Renal cortical epithelial cell (primary cell): ENCODE measurements around the gene SMIM43. TPM values are rescaled to one million over a fixed set of nuclear protein-coding genes. Genes with fewer than 3 reads are reported as not detected.

Experiments
- DNase-seq: peaks from one replicate; pipeline ENCODE4 v3.0.0-alpha.2; 2011; ENCODE audit warnings: low read depth
- total RNA-seq: library from RNA; depleted of rRNA; stranded (reverse); fragments of >200 nt; gene quantifications from 2 replicates; pipeline ENCODE4 v1.2.3, GENCODE V29; 2014

Gene SMIM43
- 0.30 and 0.69 TPM in 2 replicates for total RNA-seq

DNA sequence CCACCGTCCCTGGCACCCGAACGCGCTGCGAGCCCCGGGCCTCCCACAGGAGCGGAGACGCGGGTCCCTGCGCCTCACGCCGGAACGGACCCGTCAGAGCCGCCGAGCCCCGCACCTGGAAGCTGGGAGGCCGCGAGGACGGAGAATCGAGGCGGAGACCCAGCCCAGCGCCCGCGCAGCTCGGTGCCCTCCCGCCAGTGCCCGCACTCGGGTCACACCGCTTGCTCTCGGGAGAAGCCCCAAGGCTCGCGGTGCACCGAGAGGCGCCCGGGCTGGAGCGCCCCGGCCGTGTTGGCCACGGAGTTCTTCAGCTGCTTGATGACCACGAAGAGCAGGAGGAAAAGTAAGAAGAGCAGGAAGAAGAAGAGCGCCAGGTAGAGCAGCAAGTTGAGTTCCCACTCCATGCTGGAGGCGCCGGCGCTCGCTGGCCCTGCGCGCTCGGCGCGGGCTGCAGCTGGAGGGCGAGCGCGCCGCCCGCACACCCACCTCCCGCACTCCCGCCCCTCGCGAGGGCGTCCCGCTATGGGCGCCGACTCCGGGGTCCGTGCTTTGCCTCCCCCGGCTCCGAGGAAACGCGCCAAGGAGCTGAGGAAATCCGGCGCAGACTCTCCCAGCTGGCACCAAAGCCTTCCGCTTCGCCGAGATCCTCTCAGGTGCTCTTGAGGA lies at the start of gene SMIM43:
Gene SMIM43, minus strand, starts transcription at position 463 of the 666 bp plus-strand sequence. Its CDS starts 59 bp downstream, at position 404.
- DNase-seq = no peak

DNA sequence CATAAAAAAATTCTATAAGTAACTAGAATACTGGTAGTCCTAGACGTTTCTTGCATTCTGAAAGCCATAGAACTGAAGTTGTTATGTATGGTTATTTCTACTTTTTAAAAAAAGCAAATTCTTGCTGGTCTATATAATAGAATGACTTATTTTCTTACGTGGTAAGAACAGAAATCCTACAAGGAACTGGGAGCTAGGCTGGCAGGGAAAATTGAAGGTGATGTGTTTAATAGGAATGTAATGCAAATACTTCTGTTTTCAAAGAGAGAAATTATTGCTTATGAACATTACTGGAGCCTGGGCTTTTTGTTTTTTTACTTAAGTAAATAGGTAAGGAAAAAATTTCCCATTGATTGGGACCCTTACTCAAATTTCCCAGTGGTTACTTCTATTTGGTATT lies 49.8 kb upstream of the SMIM43 start:
- no peak for DNase-seq

DNA sequence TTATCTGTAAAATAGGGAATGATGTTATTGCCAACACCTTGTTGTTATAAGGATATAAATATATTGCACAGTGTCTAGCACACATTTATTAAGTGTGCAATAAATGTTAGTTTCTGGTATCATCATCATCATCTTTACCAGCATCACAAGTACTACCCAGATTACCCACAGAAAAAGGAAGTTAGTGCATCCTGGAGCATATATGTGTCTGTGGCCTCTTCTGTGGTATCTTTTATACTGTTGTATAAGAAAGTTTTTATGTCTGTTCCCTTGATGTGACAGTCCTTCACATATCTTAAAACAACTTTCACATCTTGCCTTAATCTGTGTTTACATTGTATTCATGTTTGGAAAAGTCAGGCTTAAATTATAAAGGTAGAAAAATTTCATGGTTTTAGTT lies 46.2 kb upstream of the SMIM43 start:
- DNase-seq = no peak

DNA sequence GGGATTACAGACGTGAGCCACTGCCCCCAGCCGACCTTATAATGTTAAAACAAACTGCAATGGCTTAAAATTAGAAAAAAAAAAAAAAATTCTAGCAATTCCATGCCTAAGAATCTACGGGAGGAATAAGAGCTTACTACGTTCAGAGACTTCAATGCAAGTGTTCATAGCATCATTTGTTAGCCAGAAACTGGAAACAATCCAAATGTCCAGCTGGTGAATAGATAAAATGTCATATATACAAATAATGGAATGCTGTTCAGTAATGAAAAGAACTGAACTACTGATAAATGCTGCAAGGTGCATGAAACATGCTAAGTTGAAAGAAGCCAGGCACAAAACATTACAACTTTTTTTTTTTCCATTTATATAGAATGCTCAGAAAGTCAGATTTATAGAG lies 41.4 kb upstream of the SMIM43 start:
- no peak for DNase-seq

DNA sequence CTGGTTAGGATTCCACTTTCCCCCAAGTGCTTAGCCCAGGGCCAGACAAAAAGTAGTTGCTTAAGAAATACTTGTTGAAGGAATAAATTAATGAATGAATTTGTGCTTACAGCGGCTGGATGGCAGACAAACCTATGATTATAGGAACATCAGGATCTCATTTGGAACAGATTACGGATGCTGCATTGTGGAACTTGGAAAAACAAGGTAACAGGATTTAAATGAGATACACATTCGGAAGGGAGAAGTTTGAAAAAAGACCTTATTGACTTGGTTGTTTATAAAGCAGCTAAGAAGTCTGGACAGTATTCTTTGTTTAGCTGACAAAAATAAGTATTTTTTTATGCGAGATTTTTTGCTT lies 36.7 kb upstream of the SMIM43 start:
- no peak for DNase-seq

DNA sequence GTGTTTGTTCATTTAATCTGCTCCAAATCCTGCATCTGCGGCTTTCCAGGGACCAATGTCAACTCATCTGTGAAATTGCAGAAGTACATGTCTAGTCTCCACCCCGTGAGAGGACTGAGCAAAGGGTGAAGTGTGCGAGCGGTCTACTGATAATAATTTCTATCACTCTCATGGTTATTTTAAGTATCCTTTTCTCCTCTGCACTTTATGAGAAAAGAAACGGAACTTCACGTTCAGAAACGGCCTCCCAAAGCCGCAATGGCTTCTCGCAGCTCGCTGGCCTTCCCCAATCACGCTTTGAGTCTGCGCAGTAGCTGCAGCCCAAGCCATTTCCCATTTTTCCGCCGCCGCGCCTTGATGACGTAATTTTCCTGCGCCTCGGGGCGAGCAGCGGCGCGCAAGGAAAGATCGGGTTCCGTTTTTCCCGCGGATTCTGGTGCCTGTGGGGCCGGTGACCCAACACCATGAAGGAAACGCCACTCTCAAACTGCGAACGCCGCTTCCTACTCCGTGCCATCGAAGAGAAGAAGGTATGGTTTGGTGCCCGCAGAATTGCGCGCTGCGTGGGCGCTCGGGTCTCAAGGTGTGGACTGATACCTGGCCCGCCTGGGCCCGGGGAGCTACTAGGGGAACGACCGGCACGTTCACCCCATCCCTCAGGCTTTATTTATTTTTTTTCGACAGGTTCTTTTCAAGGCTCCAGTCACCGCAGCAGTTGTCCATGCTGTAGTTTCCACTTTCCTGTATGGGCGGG lies 36.2 kb upstream of the SMIM43 start, which contains the start of gene EXOSC9:
Gene EXOSC9, plus strand, starts transcription at position 363 of the 754 bp plus-strand sequence. Its CDS starts 102 bp downstream, at position 465.
- peak; percentile 82 for DNase-seq

DNA sequence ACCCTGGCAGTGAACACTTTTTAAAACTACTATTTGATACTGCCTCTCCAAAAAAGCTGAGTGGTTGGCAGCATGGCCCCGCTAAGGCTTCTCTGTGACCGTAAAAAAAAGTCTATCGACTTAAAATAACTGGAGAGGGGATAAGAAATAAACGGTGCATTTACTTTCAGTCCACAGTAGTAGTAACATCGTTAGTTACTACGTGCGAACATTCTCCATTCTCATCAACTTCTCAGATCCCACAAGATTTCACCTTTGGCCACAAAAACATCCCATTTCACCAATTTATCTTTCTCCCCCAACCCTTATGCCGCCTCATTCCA lies 35.6 kb upstream of the SMIM43 start:
- DNase-seq = no peak

DNA sequence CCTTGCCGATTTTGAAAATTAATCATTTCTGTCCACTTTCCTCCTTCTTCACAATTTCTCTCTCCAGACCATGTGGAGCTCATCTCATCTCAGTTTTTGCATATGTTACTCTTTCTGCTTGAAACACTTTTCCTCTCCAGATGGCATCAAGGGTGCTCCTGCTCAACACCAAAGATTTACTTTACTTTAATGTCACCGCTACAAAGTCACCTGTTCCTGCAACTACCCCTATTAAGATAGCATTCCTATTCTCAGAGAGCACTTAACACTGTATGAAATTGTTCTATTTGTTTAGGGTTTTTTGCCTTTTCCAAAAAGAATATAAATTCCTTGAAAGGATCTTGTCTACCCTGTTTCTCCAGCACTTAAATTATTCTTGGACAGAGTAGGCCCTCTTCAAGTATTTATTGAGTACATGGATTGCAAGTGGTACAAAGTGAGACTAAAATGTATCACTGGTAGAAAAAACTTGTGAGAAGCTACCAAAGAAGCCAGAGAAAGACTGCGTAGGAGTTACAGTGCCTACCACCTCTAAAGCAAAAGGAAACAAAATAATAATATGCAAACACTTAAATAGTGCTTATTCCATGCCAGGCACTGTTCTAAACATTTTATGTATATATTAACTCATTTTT lies 35.0 kb upstream of the SMIM43 start:
- DNase-seq = no peak

DNA sequence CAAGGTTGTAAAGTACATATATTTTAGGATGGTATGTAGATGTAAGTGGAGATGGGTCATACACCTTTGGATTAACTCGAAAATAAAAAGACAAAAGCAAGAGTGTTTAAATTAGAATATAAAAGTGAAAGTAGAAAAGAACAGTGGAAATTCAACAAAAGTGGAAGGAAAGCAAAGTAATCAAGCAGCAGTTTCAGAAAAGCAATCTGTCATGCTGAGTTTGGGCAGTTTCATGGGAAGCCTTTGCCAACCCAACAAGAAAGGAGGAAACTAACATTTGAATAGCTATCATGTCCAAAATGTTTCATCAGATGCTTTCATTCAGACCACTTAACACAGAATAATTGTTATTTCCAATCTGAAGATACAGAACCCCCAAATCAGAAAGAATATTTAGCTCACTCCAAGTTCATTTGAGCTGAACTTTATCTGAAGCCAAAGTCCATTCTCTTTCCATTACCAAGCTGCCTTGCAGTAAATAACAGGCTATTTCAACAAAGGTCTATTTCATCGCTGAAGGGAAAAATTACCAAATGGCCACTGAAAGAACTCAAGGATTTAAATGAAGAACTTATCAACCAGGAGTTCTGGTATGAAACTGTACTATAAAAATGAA lies 34.4 kb upstream of the SMIM43 start:
- no peak for DNase-seq

DNA sequence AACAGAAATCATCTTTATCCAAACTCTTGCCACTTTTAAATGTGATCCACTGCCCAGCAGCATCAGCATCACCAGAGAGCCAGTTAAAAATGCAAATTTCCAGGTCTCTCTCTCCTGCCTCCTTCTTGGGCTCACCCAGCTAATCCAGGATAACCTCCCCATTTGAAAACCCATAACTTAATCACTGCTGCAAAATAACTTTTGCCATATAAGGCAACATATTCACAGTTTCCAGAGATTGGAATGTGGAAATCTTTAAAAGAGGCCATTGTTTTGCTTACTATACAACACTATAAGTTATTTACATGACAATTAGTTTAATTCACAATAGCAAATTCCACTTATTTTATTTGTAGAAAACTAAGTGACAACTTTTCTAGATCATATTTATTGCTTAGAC lies 31.3 kb upstream of the SMIM43 start:
- no peak for DNase-seq

DNA sequence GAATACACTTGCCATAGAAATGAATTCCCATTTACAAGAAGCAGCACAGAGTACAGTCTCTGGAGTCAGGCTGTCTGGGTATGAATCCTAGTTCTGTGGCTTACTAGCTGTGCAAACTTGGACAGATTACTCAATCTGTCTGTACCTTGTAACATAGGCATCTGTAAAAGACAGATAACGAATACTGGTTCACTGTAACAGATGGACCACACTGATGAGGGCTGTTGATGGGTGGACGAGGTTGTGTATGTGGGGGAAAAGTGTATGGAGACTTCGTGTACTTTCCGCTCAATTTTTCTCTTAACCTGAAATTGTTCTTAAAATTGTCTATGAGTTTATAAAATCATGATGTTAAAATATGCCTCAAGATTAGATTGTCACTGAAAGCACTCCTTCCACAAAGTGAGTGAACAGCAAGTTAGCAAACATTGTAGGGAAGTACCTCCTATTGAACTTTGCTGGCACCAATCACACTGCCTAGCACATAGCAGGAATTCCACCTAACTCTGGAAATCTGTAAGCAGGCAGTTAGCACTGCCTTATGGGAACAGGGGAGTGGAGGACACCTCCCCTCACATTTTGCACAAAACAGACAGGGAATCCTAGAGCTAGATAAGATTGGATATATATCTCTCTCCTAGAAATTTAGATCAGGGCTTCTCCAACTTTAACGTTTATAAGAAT lies 29.7 kb upstream of the SMIM43 start:
- DNase-seq = peak; percentile 18

DNA sequence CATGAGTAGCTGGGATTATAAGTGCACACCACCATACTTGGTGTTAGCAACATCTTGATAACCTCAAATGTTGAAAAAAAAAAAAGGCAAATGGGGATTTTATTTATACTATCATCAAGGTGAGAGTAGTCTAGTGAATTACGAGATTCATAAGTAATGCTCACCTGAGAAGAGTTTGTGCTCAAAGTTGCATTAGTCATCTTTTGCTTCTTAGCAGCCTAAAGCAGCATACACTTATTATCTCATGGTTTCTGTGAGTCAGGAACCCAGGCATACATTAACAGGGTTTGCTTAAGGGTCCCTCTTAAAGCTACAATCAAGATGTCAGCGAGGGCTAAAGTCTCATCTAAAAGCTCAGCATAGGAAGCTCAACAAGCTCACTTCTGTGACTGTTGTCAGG lies 28.0 kb upstream of the SMIM43 start:
- peak; percentile 13 for DNase-seq

DNA sequence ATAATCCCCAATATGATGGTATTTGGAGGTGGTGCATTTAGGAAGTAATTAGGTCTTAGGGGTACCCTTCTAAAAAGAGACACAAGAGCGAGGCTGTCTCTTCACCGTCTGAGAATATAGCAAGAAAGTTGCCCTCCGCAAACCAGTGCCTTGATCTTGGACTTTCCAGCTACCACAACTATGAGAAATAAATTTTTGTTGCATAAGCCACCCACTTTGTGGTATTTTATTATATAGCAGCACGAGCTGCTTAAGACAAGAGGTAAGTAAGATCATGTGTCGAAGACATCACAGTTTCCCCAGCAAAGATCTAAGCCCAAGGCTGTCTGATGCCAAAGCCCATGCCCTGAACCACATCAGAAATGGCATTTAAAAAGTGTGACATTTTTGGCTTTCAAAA lies 26.5 kb upstream of the SMIM43 start:
- no peak for DNase-seq

DNA sequence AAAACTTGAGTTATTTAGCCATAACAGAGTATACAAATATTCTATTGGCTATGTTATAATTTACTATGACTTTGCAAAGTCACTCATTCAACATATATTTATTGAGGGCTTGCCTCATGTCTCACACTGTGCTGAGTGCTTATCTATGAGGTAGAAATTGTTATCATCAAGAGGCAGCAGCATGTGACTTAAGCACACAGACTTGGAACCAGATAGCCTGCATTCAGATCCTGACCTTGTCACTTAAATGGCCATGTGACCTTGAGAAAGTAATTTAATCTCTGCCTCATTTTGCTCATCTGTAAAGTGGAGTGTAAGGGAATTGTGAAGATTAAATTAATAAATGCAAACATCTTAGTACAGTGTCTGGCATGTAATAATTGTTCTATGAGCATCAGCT lies 26.0 kb upstream of the SMIM43 start:
- DNase-seq = no peak

DNA sequence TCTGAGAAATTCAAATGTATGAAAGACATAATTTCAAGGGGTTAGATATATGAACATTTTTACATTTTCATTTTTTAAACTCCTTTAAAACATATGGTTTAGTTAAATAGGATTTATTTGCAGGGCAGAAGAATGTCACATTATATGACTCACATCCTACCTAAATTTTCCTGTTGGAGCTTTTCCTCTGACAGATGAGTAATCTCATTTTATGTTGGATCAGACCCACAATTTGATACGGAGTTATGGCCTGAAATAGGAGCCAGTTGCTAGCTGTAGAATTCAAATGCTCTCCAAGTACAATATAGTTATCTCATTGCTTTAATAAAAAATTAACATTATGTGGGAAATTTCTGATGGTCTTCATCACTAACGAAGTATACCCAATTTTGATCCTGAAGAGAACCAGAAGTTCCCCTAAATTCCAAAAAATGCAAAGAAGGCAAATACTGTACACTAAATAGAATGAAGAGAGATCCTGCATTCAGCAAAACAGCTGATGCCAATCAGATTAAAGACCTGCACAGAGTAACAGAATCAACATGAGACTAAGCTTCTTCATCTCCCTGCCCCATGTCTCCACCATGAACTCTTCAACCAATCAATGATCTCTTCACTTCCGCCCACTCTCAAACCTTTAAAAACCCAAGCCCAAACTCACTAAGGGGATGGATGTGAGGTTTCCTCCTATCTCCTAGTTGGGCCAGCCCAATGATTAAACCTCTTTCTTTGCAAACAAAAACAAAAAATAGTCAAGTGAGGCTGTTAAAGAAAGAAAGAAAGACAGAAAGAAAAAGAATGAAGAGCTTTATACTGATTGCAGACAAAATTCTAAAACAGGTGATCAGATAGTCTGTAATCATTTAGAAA lies 25.2 kb upstream of the SMIM43 start:
- peak; percentile 58 for DNase-seq

DNA sequence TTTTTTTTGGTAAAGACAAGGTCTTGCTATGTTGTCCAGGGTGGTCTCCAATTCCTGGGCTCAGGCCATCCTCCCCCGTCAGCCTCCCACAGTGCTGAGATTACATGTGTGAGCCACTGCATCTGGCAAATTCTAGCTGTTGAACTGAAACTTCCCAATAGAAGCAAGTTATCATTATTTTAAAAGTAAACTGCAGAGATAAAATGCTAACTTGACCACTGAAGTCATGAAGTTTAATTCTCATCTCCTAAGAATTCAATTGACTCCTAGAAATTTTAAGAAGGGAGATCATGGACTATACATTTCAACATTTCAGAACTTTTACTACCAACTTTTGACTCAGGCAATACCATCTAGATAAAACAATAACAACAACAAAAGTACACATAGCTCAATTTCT lies 24.5 kb upstream of the SMIM43 start:
- no peak for DNase-seq

DNA sequence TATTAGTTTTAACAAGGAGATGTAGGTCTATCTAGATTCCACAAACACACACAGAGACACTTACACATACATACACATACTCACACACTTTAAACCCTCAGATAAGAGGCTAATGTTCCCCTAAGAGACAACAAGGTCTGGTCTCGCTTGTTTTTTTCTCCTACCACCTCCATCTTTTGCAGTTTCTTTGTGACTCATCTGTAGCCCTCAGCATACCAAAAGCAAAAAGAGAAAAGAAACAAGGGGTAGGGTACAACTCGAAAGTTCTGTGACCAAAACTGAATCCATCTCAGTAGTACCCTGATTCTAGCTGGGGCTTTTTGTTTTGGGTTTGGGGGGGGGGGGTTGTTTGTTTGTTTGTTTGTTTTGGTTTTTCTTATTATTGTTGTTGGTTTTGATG lies 23.9 kb upstream of the SMIM43 start:
- DNase-seq = no peak

DNA sequence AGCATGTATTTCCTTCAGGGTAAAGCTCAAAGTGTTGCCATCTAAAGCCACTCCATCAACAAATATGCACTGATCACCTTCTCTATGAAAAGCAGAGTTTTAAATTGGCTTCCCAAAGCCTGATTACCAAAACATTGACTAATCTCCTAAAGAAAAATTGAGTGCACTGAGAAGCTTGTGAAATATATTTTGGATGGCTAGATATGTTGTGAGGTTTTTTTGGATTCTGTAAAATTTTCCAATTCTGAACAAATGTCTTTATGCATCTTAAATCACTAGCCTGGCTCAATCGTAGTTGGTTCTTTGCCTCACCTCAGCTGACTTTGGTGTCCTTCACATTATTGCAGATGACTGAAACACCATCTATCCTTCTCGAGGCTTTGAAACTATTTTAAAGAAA lies 21.3 kb upstream of the SMIM43 start:
- no peak for DNase-seq

DNA sequence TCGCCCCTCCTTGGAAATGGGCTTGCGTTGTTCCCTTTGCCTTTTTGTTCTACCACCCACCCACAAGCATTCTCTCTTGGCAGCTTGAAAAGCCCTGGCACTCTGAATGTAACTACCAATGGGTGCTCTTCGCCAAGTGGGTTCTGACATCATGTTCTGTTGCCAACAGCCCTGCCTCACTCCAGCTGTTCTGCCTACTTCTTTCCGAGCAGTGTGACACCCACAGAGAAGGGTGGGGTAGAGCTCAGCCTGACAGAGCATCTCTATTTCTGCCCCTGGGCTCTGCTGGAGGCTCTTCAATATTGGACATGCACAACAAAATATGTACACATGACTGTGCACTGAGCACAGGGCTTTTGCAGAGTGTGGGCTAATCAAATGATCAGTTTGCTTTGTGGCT lies 20.5 kb upstream of the SMIM43 start:
- DNase-seq = no peak

DNA sequence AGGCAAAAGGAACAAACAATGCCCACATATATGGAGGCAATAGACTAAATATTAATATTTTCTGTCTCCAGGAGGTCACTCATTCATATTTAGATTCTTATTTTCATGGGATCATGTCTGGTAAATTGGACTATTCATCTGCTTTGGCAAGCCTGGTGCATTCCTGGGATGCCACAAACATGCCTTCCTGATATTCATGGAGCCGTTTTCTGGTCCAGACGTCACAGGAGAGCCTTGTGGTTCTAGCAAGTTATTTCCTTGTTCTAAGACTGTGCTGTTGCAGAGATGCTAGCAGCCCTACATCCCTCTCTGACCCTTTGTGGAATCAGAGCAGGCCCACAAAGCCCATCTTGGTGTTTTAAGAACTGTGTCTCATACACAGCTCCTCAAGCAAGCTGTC lies 20.0 kb upstream of the SMIM43 start:
- DNase-seq = peak; percentile 69

DNA sequence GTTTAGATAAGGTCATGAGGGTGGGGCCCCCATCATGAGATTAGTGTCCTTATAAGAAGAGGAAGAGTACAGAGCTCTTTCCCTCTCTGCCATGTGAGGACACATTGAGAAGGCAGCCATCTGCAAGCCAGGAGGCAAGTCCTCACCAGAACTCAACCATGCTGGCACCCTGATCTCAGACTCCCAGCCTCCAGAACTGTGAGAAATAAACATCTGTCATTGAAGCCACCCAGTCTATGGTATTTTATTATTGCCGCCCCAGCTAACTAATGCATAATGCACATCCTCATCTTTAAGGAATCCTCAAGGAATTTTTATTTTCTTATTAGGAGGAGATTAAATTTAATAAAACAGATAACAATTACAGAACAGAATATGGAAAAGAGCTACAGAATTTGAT lies 19.4 kb upstream of the SMIM43 start:
- no peak for DNase-seq
